GM23338 (cell line): ENCODE data around the gene AFTPH. TPM values are rescaled to one million over a fixed set of nuclear protein-coding genes. Genes with fewer than 3 reads are reported as not detected.

Experiments
- ATAC-seq: fragments of 200-7000 bp; cut with Tn5 transposase; 3 replicates; pipeline ENCODE4 v1.9.1; 2020
- DNase-seq: peaks from one replicate; pipeline ENCODE4 v3.0.0-alpha.2; 2015; ENCODE audit warnings: low spot score
- H2AFZ ChIP-seq: fragments of 200-600 bp; sonication (generic); 2 replicates; pipeline ENCODE4 v1.8.0; 2016; ENCODE audit warnings: antibody characterized with exemption, mild to moderate bottlenecking, moderate library complexity
- H3F3A ChIP-seq: fragments of 200-600 bp; sonication (generic); replicated peaks from 2 replicates; pipeline ENCODE4 v1.8.0; 2017; ENCODE audit warnings: antibody characterized with exemption, mixed run types, low read depth
- H3K27ac ChIP-seq: fragments of 200-600 bp; sonication (generic); 2 replicates; pipeline ENCODE4 v1.6.1; 2016; ENCODE audit warnings: low read depth
- H3K27me3 ChIP-seq: fragments of 200-600 bp; sonication (generic); 2 replicates; pipeline ENCODE4 v1.8.0; 2016; ENCODE audit warnings: mild to moderate bottlenecking, mixed run types, moderate library complexity; ENCODE audit not compliant: insufficient read depth
- H3K36me3 ChIP-seq: fragments of 200-600 bp; sonication (generic); 2 replicates; pipeline ENCODE4 v1.8.0; 2016; ENCODE audit warnings: mild to moderate bottlenecking; ENCODE audit not compliant: insufficient read depth
- H3K4me1 ChIP-seq: fragments of 200-600 bp; sonication (generic); 2 replicates; pipeline ENCODE4 v1.8.0; 2016; ENCODE audit warnings: mild to moderate bottlenecking, moderate library complexity; ENCODE audit not compliant: insufficient read depth
- H3K4me2 ChIP-seq: fragments of 200-600 bp; sonication (generic); 2 replicates; pipeline ENCODE4 v1.7.1; 2017; ENCODE audit warnings: mixed run types
- H3K4me3 ChIP-seq: fragments of 200-600 bp; sonication (generic); 2 replicates; pipeline ENCODE4 v1.6.1; 2016; ENCODE audit warnings: mixed run types
- H3K79me2 ChIP-seq: fragments of 200-600 bp; sonication (generic); replicated peaks from 2 replicates; pipeline ENCODE4 v1.8.0; 2017; ENCODE audit warnings: mild to moderate bottlenecking; ENCODE audit not compliant: insufficient read depth
- H3K9me2 ChIP-seq: fragments of 200-600 bp; sonication (generic); 2 replicates; pipeline ENCODE4 v1.8.0; 2017; ENCODE audit not compliant: insufficient read depth
- H4K20me1 ChIP-seq: fragments of 200-600 bp; sonication (generic); replicated peaks from 2 replicates; pipeline ENCODE4 v1.8.0; 2017; ENCODE audit warnings: mild to moderate bottlenecking; ENCODE audit not compliant: insufficient read depth
- H3K27ac Mint-ChIP-seq: 2 replicates; pipeline ENCODE4 v1.8.0; 2020; ENCODE audit warnings: inconsistent platforms, mild to moderate bottlenecking, moderate library complexity, mixed read lengths
- H3K27me3 Mint-ChIP-seq: 3 replicates; pipeline ENCODE4 v1.8.0; 2022; ENCODE audit warnings: low read depth, mild to moderate bottlenecking, moderate library complexity, mixed read lengths, inconsistent platforms; ENCODE audit not compliant: insufficient read depth, poor library complexity
- H3K36me3 Mint-ChIP-seq: 3 replicates; pipeline ENCODE4 v1.8.0; 2021; ENCODE audit warnings: low read depth, mild to moderate bottlenecking, inconsistent platforms, moderate library complexity, mixed read lengths
- H3K4me1 Mint-ChIP-seq: 3 replicates; pipeline ENCODE4 v1.8.0; 2020; ENCODE audit warnings: mild to moderate bottlenecking, inconsistent platforms, mixed read lengths
- H3K4me3 Mint-ChIP-seq: 3 replicates; pipeline ENCODE4 v1.8.0; 2021; ENCODE audit warnings: moderate library complexity, mild to moderate bottlenecking, inconsistent platforms, mixed read lengths
- H3K9me3 Mint-ChIP-seq: 3 replicates; pipeline ENCODE4 v1.8.0; 2020; ENCODE audit warnings: moderate library complexity, mild to moderate bottlenecking, inconsistent platforms, mixed read lengths
- CTCF ChIP-seq, 2 experiments: fragments of 200-600 bp in 1 of 2; sonication (generic) in 1 of 2; conservative IDR thresholded peaks; 2 replicates each; pipeline versions ENCODE4 v1.5.1 to v1.6.1; 2016 to 2017; ENCODE audit warnings: antibody characterized with exemption in 2 of 2, low read depth in 2 of 2, mild to moderate bottlenecking in 2 of 2, moderate library complexity in 1 of 2
- ETS1 ChIP-seq: IDR thresholded peaks from 2 replicates; pipeline ENCODE4 v1.6.1; 2016; ENCODE audit warnings: antibody characterized with exemption
- JUNB ChIP-seq: IDR thresholded peaks from one replicate; pipeline ENCODE4 v1.6.1; 2016; ENCODE audit warnings: antibody characterized with exemption; ENCODE audit not compliant: unreplicated experiment
- NANOG ChIP-seq: IDR thresholded peaks from 2 replicates; pipeline ENCODE4 v1.6.1; 2016; ENCODE audit warnings: antibody characterized with exemption, borderline replicate concordance
- POLR2AphosphoS5 ChIP-seq: IDR thresholded peaks from 2 replicates; pipeline ENCODE4 v1.6.1; 2016; ENCODE audit warnings: antibody characterized with exemption, low read depth
- ZNF331 ChIP-seq: fragments of 250-450 bp; sonication (Bioruptor Pico); IDR thresholded peaks from 2 replicates; pipeline ENCODE4 v1.5.0; 2020; ENCODE audit warnings: low read depth, mild to moderate bottlenecking, moderate library complexity
- ZNF462 ChIP-seq: fragments of 250-450 bp; sonication (Bioruptor Pico); IDR thresholded peaks from 2 replicates; pipeline ENCODE4 v1.5.0; 2020; ENCODE audit warnings: mild to moderate bottlenecking, moderate library complexity
- polyA plus RNA-seq: library from polyadenylated mRNA; unstranded; fragments of >200 nt; fragmentation: Nextera tagmentation; extraction: Ambion mirVana; gene quantifications from 2 replicates; pipeline ENCODE4 v1.2.1, GENCODE V29; 2016
- total RNA-seq: library from RNA; depleted of rRNA; stranded (reverse); fragments of >200 nt; shearing (Covaris generic); gene quantifications from 2 replicates; pipeline ENCODE4 v1.2.3, GENCODE V29; 2014

AFTPH gene
- total and polyA plus RNA-seq, 2 experiments from 2014 or later = 14.9 to 20.6 TPM

GRCh38 chr2:64488050-64488974 is 35.8 kb upstream of the AFTPH start:
- Histone ChIP-seq H3K36me3 (no peaks in the 10 kb centered on the region), H3F3A (no peaks in the 10 kb centered on the region), H3K4me3 (no peak overlapping the region), H3K27ac (no peak overlapping the region), H3K27me3 (no peaks in the 10 kb centered on the region), H4K20me1 (no peaks in the 10 kb centered on the region), H2AFZ (peak overlapping the region; percentile 94), H3K79me2 (no peaks in the 10 kb centered on the region), H3K4me2 (peak overlapping the region; percentile 37; the same call in 1 of the 2 replicates), H3K4me1 (peaks cover 22% of the 10 kb centered on the region), H3K9me2 (no peaks in the 10 kb centered on the region)
- peaks cover 10% of the 10 kb centered on the region for H3K27me3 Mint-ChIP-seq
- DNase-seq (peak; percentile 89), ATAC-seq (peak; percentile 84)
- no peak overlapping the region for H3K27ac Mint-ChIP-seq
- no peaks in the 10 kb centered on the region for H3K36me3 Mint-ChIP-seq
- H3K9me3 Mint-ChIP-seq = no peaks in the 10 kb centered on the region
- no peak overlapping the region for H3K4me3 Mint-ChIP-seq
- TF ChIP-seq ZNF331 (CRISPR knock-in tag) (no peak), ETS1 (no peak), CTCF (conservative IDR thresholded peaks at IDR 0.05; ENCODE audit: low read depth in 2 of 2) (peak; percentile 86 to 90), NANOG (no peak), POLR2AphosphoS5 (no peak), ZNF462 (CRISPR knock-in tag) (no peak), JUNB (no peak)
- peaks cover 34% of the 10 kb centered on the region for H3K4me1 Mint-ChIP-seq
